ENCODE results near the gene C1orf35.

DNA sequence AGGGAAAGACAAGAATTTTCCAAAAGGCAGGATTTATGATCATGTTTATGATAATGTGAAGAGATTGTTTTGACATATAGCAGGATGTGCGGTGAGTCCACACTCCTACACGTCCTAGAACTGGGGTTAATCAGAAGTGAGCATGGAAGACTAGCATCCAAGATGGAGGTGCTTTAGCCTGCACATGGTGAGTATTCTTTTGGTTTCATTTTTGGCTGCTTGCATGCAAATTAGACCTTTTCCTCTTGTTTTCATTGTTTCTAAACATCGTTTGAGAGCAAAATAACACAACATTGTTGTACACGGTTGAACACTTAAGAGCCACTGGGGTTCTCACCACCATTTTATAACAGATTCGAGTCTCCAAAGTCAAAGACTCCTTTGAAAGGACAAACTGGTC, 22.1 kb upstream of the C1orf35 start:
- TF ChIP-seq MXI1 (IDR thresholded peaks at IDR 0.05; ENCODE audit: borderline replicate concordance, low read depth, low read length), result no peak
- no peak for TF ChIP-seq CTCF (conservative IDR thresholded peaks at IDR 0.05; ENCODE audit: low read depth, low read length)
- TF ChIP-seq USF2 (IDR thresholded peaks at IDR 0.05; ENCODE audit: low read depth, low read length), result no peak
- TF ChIP-seq FOS (IDR thresholded peaks at IDR 0.05; ENCODE audit: low read depth, low read length), result no peak
- no peak for TF ChIP-seq CHD1 (IDR thresholded peaks at IDR 0.05; ENCODE audit: low read depth, low read length)
- TF ChIP-seq CEBPB (IDR thresholded peaks at IDR 0.05; ENCODE audit: low read depth, low read length), result no peak
- TF ChIP-seq POLR2A (IDR thresholded peaks at IDR 0.05; ENCODE audit: low read depth, low read length), result no peak
- TF ChIP-seq ELK1 (IDR thresholded peaks at IDR 0.05; ENCODE audit: borderline replicate concordance, low read depth, low read length), result no peak
- TF ChIP-seq RFX5 (IDR thresholded peaks at IDR 0.05; ENCODE audit: low read depth, low read length), result no peak
- no peak for TF ChIP-seq MAZ (IDR thresholded peaks at IDR 0.05; ENCODE audit: borderline replicate concordance, low read depth, low read length)
- TF ChIP-seq RAD21 (IDR thresholded peaks at IDR 0.05; ENCODE audit: low read length), result no peak

All from IMR-90 (cell line).